Lower lobe of right lung (tissue), 2 donors: ENCODE measurements around the gene TLE7. TPM values are rescaled to one million over a fixed set of nuclear protein-coding genes. Genes with fewer than 3 reads are reported as not detected.

Source experiments
- ATAC-seq, 2 donors: fragments of 200-7000 bp; cut with Tn5 transposase; one replicate each; pipeline ENCODE4 v1.9.1; 2020 to 2022; ENCODE audit warnings: mild to moderate bottlenecking in 2 of 2, moderate library complexity in 2 of 2
- DNase-seq: peaks from one replicate; pipeline ENCODE4 v3.0.0-alpha.2; 2020
- H3K27ac ChIP-seq: fragments of 200-600 bp; one replicate; pipeline ENCODE4 v1.8.0; 2022
- H3K27me3 ChIP-seq: fragments of 200-600 bp; one replicate; pipeline ENCODE4 v1.8.0; 2022; ENCODE audit warnings: low read depth
- H3K36me3 ChIP-seq: fragments of 200-600 bp; one replicate; pipeline ENCODE4 v1.8.0; 2022; ENCODE audit warnings: mild to moderate bottlenecking
- H3K4me1 ChIP-seq: fragments of 200-600 bp; one replicate; pipeline ENCODE4 v1.8.0; 2022
- H3K4me3 ChIP-seq: fragments of 200-600 bp; one replicate; pipeline ENCODE4 v1.8.0; 2022; ENCODE audit warnings: mild to moderate bottlenecking
- H3K9me3 ChIP-seq: fragments of 200-600 bp; one replicate; pipeline ENCODE4 v1.8.0; 2022
- intact Hi-C: fragments of 100-400 bp; cut with DNase I; formaldehyde crosslinking; loops from one replicate; pipeline ENCODE4 v1.11.0; 2022
- total RNA-seq: library from RNA; stranded (reverse); fragmentation: NEBNext Ultra II Directional; extraction: Animal tissue kit (Norgen Biotek cat#: 25700); gene quantifications from one replicate; pipeline ENCODE4 v1.2.1, GENCODE V29; 2021
- TF ChIP-seq, protein P1 (sequence below): fragments of 200-600 bp; IDR thresholded peaks from one replicate; pipeline ENCODE4 v1.8.0; 2022; ENCODE audit warnings: antibody characterized with exemption, mild to moderate bottlenecking
- donor health status: DM: no; HTN: yes; CAD: no; lungs with severe emphysema.

The TLE7 gene
- total RNA-seq, 1 donor from 2014 or later: not detected

DNA sequence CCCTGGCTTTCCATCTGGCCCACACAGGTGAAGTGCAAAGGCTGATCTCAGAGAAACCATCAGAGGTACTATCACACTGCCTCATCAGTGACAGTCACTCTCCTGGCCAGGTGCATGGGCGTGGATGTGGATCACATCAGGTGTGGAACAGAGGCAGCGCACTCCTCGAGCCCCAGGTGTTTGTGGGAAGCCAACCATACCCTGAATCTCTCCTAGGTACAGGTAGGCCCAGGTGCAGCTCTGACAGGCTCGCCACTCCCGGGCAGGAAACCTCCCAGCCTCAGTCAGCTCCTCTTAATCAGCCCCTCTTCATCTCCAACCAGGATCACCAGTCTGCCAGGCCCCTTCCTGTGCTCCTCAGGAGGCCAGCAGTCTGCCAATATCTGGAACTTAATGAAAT, 31.7 kb downstream of the TLE7 start:
- TF ChIP-seq, protein P1, sequence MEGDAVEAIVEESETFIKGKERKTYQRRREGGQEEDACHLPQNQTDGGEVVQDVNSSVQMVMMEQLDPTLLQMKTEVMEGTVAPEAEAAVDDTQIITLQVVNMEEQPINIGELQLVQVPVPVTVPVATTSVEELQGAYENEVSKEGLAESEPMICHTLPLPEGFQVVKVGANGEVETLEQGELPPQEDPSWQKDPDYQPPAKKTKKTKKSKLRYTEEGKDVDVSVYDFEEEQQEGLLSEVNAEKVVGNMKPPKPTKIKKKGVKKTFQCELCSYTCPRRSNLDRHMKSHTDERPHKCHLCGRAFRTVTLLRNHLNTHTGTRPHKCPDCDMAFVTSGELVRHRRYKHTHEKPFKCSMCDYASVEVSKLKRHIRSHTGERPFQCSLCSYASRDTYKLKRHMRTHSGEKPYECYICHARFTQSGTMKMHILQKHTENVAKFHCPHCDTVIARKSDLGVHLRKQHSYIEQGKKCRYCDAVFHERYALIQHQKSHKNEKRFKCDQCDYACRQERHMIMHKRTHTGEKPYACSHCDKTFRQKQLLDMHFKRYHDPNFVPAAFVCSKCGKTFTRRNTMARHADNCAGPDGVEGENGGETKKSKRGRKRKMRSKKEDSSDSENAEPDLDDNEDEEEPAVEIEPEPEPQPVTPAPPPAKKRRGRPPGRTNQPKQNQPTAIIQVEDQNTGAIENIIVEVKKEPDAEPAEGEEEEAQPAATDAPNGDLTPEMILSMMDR: no peak
- ATAC-seq: no peak
- H3K27me3 ChIP-seq: peaks cover 31% of the 10 kb centered on the region

DNA sequence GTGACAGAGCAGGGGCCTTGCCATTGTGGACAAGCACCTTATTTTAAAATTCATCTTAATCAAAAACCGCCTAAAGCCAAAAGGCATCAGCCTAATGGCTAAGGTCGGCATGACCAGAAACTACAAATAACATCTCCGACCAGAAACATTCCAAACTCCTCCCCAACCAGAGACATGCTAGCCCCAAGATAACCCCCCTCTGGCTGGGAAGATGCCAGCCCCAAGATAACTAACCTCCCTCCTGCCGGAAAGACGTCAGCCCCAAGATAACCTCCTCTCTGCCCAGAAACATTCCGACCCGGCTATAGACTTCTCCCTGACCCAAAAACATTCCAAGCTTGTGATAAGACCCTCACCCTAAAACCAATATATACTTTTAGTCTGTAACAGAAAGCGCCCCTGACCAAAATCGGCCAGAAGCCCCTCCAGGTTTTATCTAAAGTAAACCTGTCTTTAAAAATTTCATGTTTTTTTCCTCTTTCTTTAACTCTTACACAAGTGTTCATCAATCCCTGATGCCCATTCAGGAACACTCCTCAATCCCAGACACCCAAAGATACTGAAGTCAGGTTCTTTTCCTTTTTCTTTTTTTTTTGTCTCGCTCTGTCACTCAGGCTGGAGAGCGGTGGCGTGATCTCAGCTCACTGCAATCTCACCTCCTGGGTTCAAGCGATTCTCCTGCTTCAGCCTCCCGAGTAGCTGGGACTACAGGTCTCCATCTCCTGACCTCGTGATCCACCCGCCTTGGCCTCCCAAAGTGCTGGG, 32.7 kb downstream of the TLE7 start:
- DNase-seq: no peak
- Histone ChIP-seq H3K27me3 (peaks cover 31% of the 10 kb centered on the region), H3K27ac (no peak overlapping the region), H3K9me3 (no peaks in the 10 kb centered on the region), H3K4me3 (no peak overlapping the region), H3K36me3 (no peaks in the 10 kb centered on the region), H3K4me1 (peaks cover 7% of the 10 kb centered on the region)
- ATAC-seq: no peak
- intact Hi-C loops: no loop called here
- TF ChIP-seq, protein P1: no peak

More for the DNA sequence above, 31.7 kb downstream of the TLE7 start:
- intact Hi-C loops: loop anchor here (10.0 kb wide), 1 partner anchor 85 kb away; no protein-coding TSS in a partner anchor
- DNase-seq: no peak
- Histone ChIP-seq H3K4me3 (no peak overlapping the region), H3K27ac (no peak overlapping the region), H3K9me3 (no peaks in the 10 kb centered on the region), H3K4me1 (peaks cover 7% of the 10 kb centered on the region), H3K36me3 (no peaks in the 10 kb centered on the region)

DNA sequence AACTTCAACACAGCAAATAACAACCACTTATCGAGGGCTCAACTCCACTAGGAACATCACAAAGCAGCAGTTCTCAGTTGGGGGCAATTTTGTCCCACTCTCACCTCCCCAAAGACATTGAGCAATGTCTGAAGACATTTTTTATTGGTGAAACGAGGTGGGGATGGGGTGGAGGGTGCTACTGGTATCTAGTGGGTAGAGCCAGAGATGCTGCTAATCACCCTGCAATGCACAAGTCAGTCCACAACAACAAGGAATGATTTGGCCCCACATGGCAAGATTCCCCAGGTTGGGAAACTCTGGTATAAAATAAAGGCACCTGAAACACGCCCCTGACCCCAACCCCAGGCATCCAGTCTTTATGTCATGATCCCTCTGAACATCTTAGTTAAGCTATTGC, 33.3 kb downstream of the TLE7 start:
- no peak for DNase-seq
- H3K27ac ChIP-seq: no peak overlapping the region
- H3K4me3 ChIP-seq: no peak overlapping the region
- H3K4me1 ChIP-seq: peaks cover 7% of the 10 kb centered on the region
- no peak for ATAC-seq
- no peaks in the 10 kb centered on the region for H3K9me3 ChIP-seq
- intact Hi-C loops: no loop called here
- TF ChIP-seq, protein P1: no peak
- no peaks in the 10 kb centered on the region for H3K36me3 ChIP-seq
- H3K27me3 ChIP-seq: peaks cover 28% of the 10 kb centered on the region

DNA sequence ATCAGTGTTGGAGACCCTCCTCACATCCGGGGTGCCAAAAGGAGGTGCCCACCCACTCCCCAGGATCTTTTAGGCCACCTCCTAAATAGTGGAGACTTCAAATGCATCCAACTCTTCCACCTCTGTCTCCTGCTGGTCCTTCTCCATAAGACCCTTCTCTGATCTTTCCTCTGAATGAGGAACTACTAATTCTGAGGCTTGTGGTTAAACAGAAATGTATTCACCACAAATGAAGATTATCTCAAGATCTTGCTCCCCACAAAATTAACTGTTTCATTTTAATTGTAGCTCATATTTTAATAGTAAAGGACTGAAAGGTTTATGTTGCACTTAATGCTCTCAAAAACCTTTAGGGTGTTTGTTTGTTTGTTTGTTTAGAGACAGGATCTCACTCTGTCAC, 34.1 kb downstream of the TLE7 start:
- intact Hi-C loops: no loop called here
- Histone ChIP-seq H3K27me3 (peaks cover 28% of the 10 kb centered on the region), H3K4me3 (no peak overlapping the region), H3K4me1 (peaks cover 5% of the 10 kb centered on the region), H3K27ac (no peak overlapping the region), H3K36me3 (no peaks in the 10 kb centered on the region), H3K9me3 (no peaks in the 10 kb centered on the region)
- TF ChIP-seq, protein P1: no peak
- no peak for ATAC-seq
- DNase-seq: no peak

DNA sequence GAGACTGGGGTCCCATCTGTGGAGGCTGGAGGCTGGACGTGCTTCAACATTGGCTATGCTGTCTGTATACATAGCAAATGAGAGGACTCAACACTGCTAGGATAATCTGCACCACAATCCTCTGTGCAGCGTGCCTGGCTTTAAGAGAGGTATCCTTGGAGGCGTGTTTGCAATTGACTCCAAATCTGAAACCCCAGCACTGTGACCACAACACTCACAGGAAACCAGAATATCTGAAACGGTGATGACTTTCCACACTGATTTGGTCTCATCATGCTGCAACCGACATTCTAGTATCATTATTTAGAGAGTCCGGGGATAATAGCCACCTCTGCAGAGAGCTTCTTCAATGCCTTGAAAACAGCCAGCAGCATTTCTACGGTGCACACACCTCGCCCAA, 35.1 kb downstream of the TLE7 start:
- DNase-seq (no peak), ATAC-seq (no peak)
- Histone ChIP-seq H3K27ac (no peak overlapping the region), H3K27me3 (peaks cover 28% of the 10 kb centered on the region), H3K4me3 (no peak overlapping the region), H3K9me3 (no peaks in the 10 kb centered on the region), H3K36me3 (no peaks in the 10 kb centered on the region), H3K4me1 (no peaks in the 10 kb centered on the region)
- TF ChIP-seq, protein P1: no peak
- intact Hi-C loops: no loop called here
